ENCODE measurements around the gene FGF8. TPM values are rescaled to one million over a fixed set of nuclear protein-coding genes. Genes with fewer than 3 reads are reported as not detected.

The FGF8 gene
- total RNA-seq, 1 experiment from 2014 or later, result 14.3 TPM

DNA sequence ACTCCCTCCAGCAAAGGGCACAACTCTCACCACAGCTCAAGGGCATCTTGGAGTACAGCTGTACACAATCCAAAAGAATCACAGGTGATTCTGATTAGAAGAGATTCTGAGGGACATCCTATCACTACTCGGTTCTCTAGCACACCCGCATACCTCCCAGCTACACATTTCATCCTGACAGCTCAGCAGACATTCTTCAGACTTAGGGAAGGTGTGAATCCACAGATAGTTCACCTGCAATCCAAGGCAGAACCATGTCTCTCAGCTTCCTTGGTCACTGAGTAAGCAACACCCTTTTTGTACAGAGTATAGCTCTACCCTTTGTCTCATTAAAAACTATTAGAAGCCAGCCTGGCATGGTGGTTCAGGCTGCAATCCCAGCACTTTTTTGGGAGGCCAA is 54.1 kb downstream of the FGF8 start:
- no peak for TF ChIP-seq CTCF (conservative IDR thresholded peaks at IDR 0.05)
- Histone ChIP-seq H3K23ac (ENCODE audit: insufficient read length, low read depth, low read length) (no peak overlapping the region), H2BK5ac (ENCODE audit: insufficient read length, low read length) (no peak overlapping the region), H2AK5ac (ENCODE audit: insufficient read length, low read length) (no peak overlapping the region), H3K14ac (ENCODE audit: insufficient read depth, low read length) (no peak overlapping the region), H3K79me1 (ENCODE audit: insufficient read depth, low read depth, low read length, poor library complexity, severe bottlenecking) (no peaks in the 10 kb centered on the region), H3K27ac (ENCODE audit: insufficient read length, low read depth, low read length) (no peak overlapping the region), H2BK20ac (ENCODE audit: low read depth, low read length, poor library complexity, severe bottlenecking) (no peak overlapping the region), H3K27me3 (ENCODE audit: insufficient read depth, low read length) (no peaks in the 10 kb centered on the region), H2BK12ac (ENCODE audit: insufficient read length, low read depth, low read length) (no peak overlapping the region), H2BK15ac (ENCODE audit: low read depth, low read length) (no peak overlapping the region), H3K79me2 (ENCODE audit: insufficient read depth, low read length) (no peaks in the 10 kb centered on the region), H3K56ac (ENCODE audit: insufficient read length, low read depth, low read length) (no peak overlapping the region), H4K91ac (ENCODE audit: insufficient read length, low read depth, low read length) (no peak overlapping the region), H3K4me1 (ENCODE audit: insufficient read depth, low read length) (peaks cover 5% of the 10 kb centered on the region; the same call in 1 of the 2 replicates), H3K4ac (ENCODE audit: low read depth, low read length) (no peak overlapping the region), H3K18ac (ENCODE audit: insufficient read length, low read depth, low read length) (no peak overlapping the region), H3T11ph (ENCODE audit: low read length) (no peak overlapping the region), H4K5ac (ENCODE audit: insufficient read length, low read depth, low read length) (no peak overlapping the region), H4K8ac (replicated peaks; ENCODE audit: insufficient read length, low read depth, low read length) (no peak overlapping the region), H3K4me2 (ENCODE audit: insufficient read depth, insufficient read length, low read length) (no peak overlapping the region), H3K9ac (ENCODE audit: extremely low read depth, insufficient read length, low read length) (no peak overlapping the region), H4K20me1 (ENCODE audit: control insufficient read depth, insufficient read depth, insufficient read length) (no peaks in the 10 kb centered on the region), H2BK120ac (ENCODE audit: low read depth, low read length, poor library complexity, severe bottlenecking) (no peak overlapping the region), H3K9me3 (ENCODE audit: control insufficient read depth, low read depth, low read length) (no peaks in the 10 kb centered on the region), H2AFZ (ENCODE audit: low read length) (no peak overlapping the region), H3K23me2 (ENCODE audit: insufficient read length, low read depth, low read length, poor library complexity, severe bottlenecking) (no peaks in the 10 kb centered on the region)
- H3K9me3 Mint-ChIP-seq, result no peaks in the 10 kb centered on the region
- no peaks in the 10 kb centered on the region for H3K36me3 Mint-ChIP-seq (ENCODE audit: insufficient read depth in 1 of 3, low read depth in 3 of 3)
- no CpG with 5 or more reads among the region's 2 CpGs for WGBS (ENCODE audit: extremely low coverage, insufficient read length, low lambda C conversion rate)
- no peak overlapping the region; a peak in 1 of 7 replicates for H3K27ac Mint-ChIP-seq
- peaks cover 4% of the 10 kb centered on the region for H3K27me3 Mint-ChIP-seq (ENCODE audit: low read depth)
- H3K4me1 Mint-ChIP-seq, result peaks cover 19 to 28% of the 10 kb centered on the region in 2 experiments
- no peak for DNase-seq
- no peak overlapping the region for H3K4me3 Mint-ChIP-seq
